Breast epithelium (tissue), 4 donors: ENCODE data around the gene CAMK2D. TPM values are rescaled to one million over a fixed set of nuclear protein-coding genes. Genes with fewer than 3 reads are reported as not detected.

Experiments
- DNase-seq, 2 donors: peaks; one replicate each; pipeline ENCODE4 v3.0.0-alpha.2; 2019; ENCODE audit warnings: low spot score in 2 of 2
- H3K27ac ChIP-seq, 2 donors: fragments of 200-600 bp; sonication (generic) in 1 of 2; one replicate each; pipeline ENCODE4 v1.5.1; 2016 to 2019; ENCODE audit warnings: mild to moderate bottlenecking in 1 of 2
- H3K27me3 ChIP-seq, 2 donors: fragments of 200-600 bp; sonication (generic) in 1 of 2; one replicate each; pipeline versions ENCODE4 v1.5.1 to v1.6.0; 2017 to 2019; ENCODE audit warnings: control low read depth in 1 of 2, mild to moderate bottlenecking in 1 of 2
- H3K36me3 ChIP-seq: fragments of 200-600 bp; one replicate; pipeline ENCODE4 v1.5.1; 2019
- H3K4me1 ChIP-seq, 2 donors: fragments of 200-600 bp; sonication (generic); one replicate each; pipeline ENCODE4 v1.5.1; 2016 to 2019; ENCODE audit warnings: control low read depth in 1 of 2
- H3K4me3 ChIP-seq, 3 donors: fragments of 200-600 bp; sonication (generic); 1 replicate in 2 of 3; 2 replicates in 1 of 3; pipeline ENCODE4 v1.5.1; 2016 to 2019; ENCODE audit warnings: mild to moderate bottlenecking in 3 of 3, moderate library complexity in 2 of 3
- H3K9me3 ChIP-seq, 2 donors: fragments of 200-600 bp; sonication (generic) in 1 of 2; one replicate each; pipeline ENCODE4 v1.5.1; 2016 to 2019; ENCODE audit warnings: control low read depth in 1 of 2
- POLR2A ChIP-seq: fragments of 450-650 bp; IDR thresholded peaks from one replicate; pipeline ENCODE4 v1.6.1; 2016; ENCODE audit warnings: antibody characterized with exemption, mild to moderate bottlenecking, moderate library complexity
- POLR2AphosphoS5 ChIP-seq, 3 donors: sonication (generic); formaldehyde crosslinking; IDR thresholded peaks; one replicate each; pipeline ENCODE4 v1.6.1; 2017; ENCODE audit warnings: antibody characterized with exemption in 3 of 3
- intact Hi-C: fragments of 100-400 bp; cut with DNase I; formaldehyde crosslinking; loops from one replicate; pipeline ENCODE4 v1.15.1; 2023; ENCODE audit warnings: low total_unique reads
- total RNA-seq, 3 donors: library from RNA; depleted of rRNA; stranded (reverse); fragments of >200 nt; gene quantifications; one replicate each; pipeline ENCODE4 v1.1.0, GENCODE V29; 2016
- TF ChIP-seq, protein P1 (sequence below), 3 donors: fragments of 450-650 bp; IDR thresholded peaks; one replicate each; pipeline ENCODE4 v1.5.1; 2016 to 2017; ENCODE audit warnings: antibody characterized with exemption in 3 of 3, mild to moderate bottlenecking in 3 of 3, moderate library complexity in 3 of 3

CAMK2D gene
- total RNA-seq, 3 donors from 2014 or later: 47.7 to 62.1 (median 57.7) TPM

DNA sequence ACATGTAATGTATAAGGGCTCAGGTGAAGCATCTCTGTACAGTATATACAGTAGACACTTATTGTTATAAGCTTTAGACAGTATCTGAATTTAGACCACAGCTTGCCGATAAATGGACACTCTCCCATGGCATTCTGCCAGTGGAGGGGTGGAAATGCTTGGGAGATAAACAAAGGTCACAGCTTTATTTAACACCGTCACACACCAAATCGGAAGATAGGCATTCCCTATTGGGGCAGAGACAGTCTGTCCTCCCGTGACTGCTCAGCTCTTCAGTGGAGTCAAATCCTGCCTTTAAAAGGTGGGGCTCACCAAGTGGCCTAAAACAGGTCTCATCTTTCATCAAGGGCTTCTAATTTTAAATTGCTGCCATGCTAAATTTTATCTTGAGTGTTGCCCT lies 178.8 kb downstream of the CAMK2D start:
- no peaks in the 10 kb centered on the region for H3K4me1 ChIP-seq
- TF ChIP-seq POLR2A (no peak), POLR2AphosphoS5 (IDR thresholded peaks at IDR 0.05) (no peak)
- TF ChIP-seq, protein P1, sequence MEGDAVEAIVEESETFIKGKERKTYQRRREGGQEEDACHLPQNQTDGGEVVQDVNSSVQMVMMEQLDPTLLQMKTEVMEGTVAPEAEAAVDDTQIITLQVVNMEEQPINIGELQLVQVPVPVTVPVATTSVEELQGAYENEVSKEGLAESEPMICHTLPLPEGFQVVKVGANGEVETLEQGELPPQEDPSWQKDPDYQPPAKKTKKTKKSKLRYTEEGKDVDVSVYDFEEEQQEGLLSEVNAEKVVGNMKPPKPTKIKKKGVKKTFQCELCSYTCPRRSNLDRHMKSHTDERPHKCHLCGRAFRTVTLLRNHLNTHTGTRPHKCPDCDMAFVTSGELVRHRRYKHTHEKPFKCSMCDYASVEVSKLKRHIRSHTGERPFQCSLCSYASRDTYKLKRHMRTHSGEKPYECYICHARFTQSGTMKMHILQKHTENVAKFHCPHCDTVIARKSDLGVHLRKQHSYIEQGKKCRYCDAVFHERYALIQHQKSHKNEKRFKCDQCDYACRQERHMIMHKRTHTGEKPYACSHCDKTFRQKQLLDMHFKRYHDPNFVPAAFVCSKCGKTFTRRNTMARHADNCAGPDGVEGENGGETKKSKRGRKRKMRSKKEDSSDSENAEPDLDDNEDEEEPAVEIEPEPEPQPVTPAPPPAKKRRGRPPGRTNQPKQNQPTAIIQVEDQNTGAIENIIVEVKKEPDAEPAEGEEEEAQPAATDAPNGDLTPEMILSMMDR (IDR thresholded peaks at IDR 0.05): no peak
- intact Hi-C loops: no loop called here
- H3K4me3 ChIP-seq: no peak overlapping the region
- H3K27ac ChIP-seq: no peak overlapping the region
- no peak for DNase-seq
- no peaks in the 10 kb centered on the region for H3K27me3 ChIP-seq
- no peaks in the 10 kb centered on the region for H3K36me3 ChIP-seq
- no peaks in the 10 kb centered on the region for H3K9me3 ChIP-seq

GRCh38 chr4:113579360-113579759 lies 182.2 kb downstream of the CAMK2D start:
- DNase-seq: no peak
- Histone ChIP-seq H3K9me3 (no peaks in the 10 kb centered on the region), H3K4me1 (no peaks in the 10 kb centered on the region), H3K27me3 (no peaks in the 10 kb centered on the region), H3K27ac (no peak overlapping the region), H3K36me3 (no peaks in the 10 kb centered on the region), H3K4me3 (no peak overlapping the region)
- no peak for TF ChIP-seq POLR2AphosphoS5 (IDR thresholded peaks at IDR 0.05)
- TF ChIP-seq, protein P1 (IDR thresholded peaks at IDR 0.05): no peak
- TF ChIP-seq POLR2A: no peak
- intact Hi-C loops: no loop called here

DNA sequence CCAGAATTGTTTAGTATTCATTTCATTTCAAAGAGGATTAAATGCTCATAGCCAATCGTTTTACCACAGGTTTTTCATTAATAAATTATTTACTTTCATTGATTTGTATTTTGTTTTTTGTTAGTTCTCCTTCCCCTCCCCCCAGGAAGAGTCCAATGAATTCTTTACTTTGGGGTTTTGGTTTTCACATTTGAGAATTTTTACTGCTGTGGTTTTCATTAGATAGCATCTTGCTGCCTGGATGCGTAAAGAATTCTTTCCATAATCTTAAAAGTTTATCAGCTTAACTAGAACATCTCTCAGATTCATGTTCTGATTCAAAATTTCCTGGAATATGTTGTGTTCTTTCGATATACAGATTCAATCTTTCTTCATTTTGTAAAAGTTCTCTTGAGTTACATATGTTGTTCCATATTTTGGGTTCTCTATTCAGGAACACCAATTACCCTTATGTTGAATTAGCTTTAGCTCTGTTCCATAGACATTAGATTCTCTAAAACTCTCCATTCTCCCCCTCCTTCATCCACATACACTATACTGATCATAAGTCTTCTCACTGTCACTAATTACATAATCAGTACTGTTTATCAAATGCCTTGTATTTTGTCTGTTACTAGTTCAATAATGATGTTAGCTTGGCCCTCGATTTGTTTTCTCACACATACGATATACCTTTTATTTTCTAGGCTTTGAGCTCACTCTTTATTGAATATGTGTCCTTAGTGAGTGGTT lies 184.4 kb downstream of the CAMK2D start:
- H3K4me3 ChIP-seq: no peak overlapping the region
- H3K36me3 ChIP-seq: no peaks in the 10 kb centered on the region
- no peak for TF ChIP-seq POLR2AphosphoS5 (IDR thresholded peaks at IDR 0.05)
- TF ChIP-seq, protein P1 (IDR thresholded peaks at IDR 0.05): no peak
- intact Hi-C loops: no loop called here
- no peaks in the 10 kb centered on the region for H3K9me3 ChIP-seq
- no peak overlapping the region for H3K27ac ChIP-seq
- no peaks in the 10 kb centered on the region for H3K4me1 ChIP-seq
- no peaks in the 10 kb centered on the region for H3K27me3 ChIP-seq
- no peak for DNase-seq

DNA sequence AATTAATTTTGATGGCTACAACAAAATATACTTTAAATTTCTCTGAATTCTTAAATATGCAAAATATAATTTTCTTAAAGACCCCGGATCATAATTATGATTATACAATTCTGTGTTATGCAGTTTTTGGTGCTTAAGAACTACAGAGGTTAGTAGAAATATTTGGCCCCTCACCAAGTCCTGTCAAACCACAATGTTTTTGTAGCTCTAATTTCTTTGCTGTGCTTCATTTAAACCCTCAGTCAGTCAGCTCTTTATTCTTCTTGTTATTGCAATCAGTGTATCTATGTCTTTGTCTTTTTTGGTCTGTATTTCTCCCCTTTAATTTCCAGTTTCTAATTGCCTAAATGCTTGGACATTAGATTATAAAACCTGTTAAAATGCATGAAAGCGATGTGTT lies 186.1 kb downstream of the CAMK2D start:
- Histone ChIP-seq H3K36me3 (no peaks in the 10 kb centered on the region), H3K27ac (no peak overlapping the region), H3K4me3 (no peak overlapping the region), H3K27me3 (no peaks in the 10 kb centered on the region), H3K9me3 (no peaks in the 10 kb centered on the region), H3K4me1 (no peaks in the 10 kb centered on the region)
- intact Hi-C loops: no loop called here
- no peak for TF ChIP-seq POLR2AphosphoS5 (IDR thresholded peaks at IDR 0.05)
- TF ChIP-seq POLR2A: no peak
- TF ChIP-seq, protein P1 (IDR thresholded peaks at IDR 0.05): no peak
- no peak for DNase-seq

DNA sequence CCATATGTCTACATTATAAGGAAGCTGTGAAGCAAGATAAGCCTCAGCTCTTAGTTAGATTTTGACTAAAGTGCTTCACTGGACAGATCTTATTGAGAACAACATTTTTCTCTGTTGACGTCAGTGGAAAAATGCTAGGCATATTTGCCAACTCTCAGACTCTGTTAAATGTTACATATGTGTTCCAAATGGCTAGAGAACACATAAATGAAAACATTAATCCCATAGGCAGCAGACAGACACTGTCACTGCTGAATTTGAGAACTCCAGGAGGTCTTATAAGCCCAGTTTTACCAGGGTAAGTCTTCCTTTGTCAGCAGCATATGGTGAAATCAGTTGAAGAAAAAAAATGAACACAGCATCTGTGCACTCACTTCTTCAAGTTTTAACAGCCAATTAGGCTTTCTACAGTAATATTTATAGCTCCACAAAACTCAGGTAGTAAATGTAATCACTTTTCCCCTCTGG lies 186.9 kb downstream of the CAMK2D start:
- no peaks in the 10 kb centered on the region for H3K4me1 ChIP-seq

More for the DNA sequence above, 186.9 kb downstream of the CAMK2D start:
- TF ChIP-seq POLR2A: no peak
- TF ChIP-seq, protein P1 (IDR thresholded peaks at IDR 0.05): no peak
- no peak for TF ChIP-seq POLR2AphosphoS5 (IDR thresholded peaks at IDR 0.05)
- Histone ChIP-seq H3K27me3 (no peaks in the 10 kb centered on the region), H3K27ac (peak overlapping the region; percentile 52 to 60), H3K4me3 (no peak overlapping the region), H3K9me3 (no peaks in the 10 kb centered on the region), H3K36me3 (no peaks in the 10 kb centered on the region)
- intact Hi-C loops: no loop called here
- no peak for DNase-seq
